ENCODE results near the gene DLG2.

DLG2 gene

GRCh38 chr11:83970061-83970671 is 1657.0 kb downstream of the DLG2 start:
- Histone ChIP-seq H3K27me3 (ENCODE audit: insufficient read depth, low read length) (no peaks in the 10 kb centered on the region), H3K9ac (ENCODE audit: low read length) (no peak overlapping the region), H3K9me3 (ENCODE audit: low read length) (no peaks in the 10 kb centered on the region), H3F3A (ENCODE audit: insufficient read depth, low read length) (no peaks in the 10 kb centered on the region), H3K79me2 (ENCODE audit: insufficient read depth, low read length) (no peaks in the 10 kb centered on the region), H3K4me1 (ENCODE audit: insufficient read depth, low read length, severe bottlenecking) (no peaks in the 10 kb centered on the region), H3K4me3 (ENCODE audit: low read depth, low read length, poor library complexity, severe bottlenecking) (no peak overlapping the region), H3K4me2 (ENCODE audit: low read length) (no peak overlapping the region), H3K27ac (ENCODE audit: low read depth, low read length, poor library complexity, severe bottlenecking) (no peak overlapping the region), H3K36me3 (ENCODE audit: insufficient read depth, low read length) (no peaks in the 10 kb centered on the region), H4K20me1 (ENCODE audit: insufficient read depth, low read length) (no peaks in the 10 kb centered on the region), H3K9me2 (ENCODE audit: low read depth, low read length) (no peaks in the 10 kb centered on the region), H2AFZ (ENCODE audit: low read length) (no peak overlapping the region)
- TF ChIP-seq EZH2 (IDR thresholded peaks at IDR 0.05; ENCODE audit: borderline replicate concordance, low read length) (no peak), CTCF (IDR thresholded peaks at IDR 0.05; ENCODE audit: low read length) (no peak)

- Histone ChIP-seq H3F3A (ENCODE audit: insufficient read depth, low read length) (no peaks in the 10 kb centered on the region), H3K9ac (ENCODE audit: low read length) (no peak overlapping the region), H3K27ac (ENCODE audit: low read depth, low read length, poor library complexity, severe bottlenecking) (no peak overlapping the region), H3K79me2 (ENCODE audit: insufficient read depth, low read length) (no peaks in the 10 kb centered on the region), H3K4me1 (ENCODE audit: insufficient read depth, low read length, severe bottlenecking) (no peaks in the 10 kb centered on the region), H4K20me1 (ENCODE audit: insufficient read depth, low read length) (no peaks in the 10 kb centered on the region), H3K9me2 (ENCODE audit: low read depth, low read length) (no peaks in the 10 kb centered on the region), H3K4me3 (ENCODE audit: low read depth, low read length, poor library complexity, severe bottlenecking) (no peak overlapping the region), H3K27me3 (ENCODE audit: insufficient read depth, low read length) (no peaks in the 10 kb centered on the region), H3K36me3 (ENCODE audit: insufficient read depth, low read length) (no peaks in the 10 kb centered on the region), H2AFZ (ENCODE audit: low read length) (no peak overlapping the region), H3K4me2 (ENCODE audit: low read length) (no peak overlapping the region), H3K9me3 (ENCODE audit: low read length) (no peaks in the 10 kb centered on the region)
- TF ChIP-seq CTCF (IDR thresholded peaks at IDR 0.05; ENCODE audit: low read length) (no peak), EZH2 (IDR thresholded peaks at IDR 0.05; ENCODE audit: borderline replicate concordance, low read length) (no peak)
Observed at GRCh38 chr11:83957038-83957900, 1669.9 kb downstream of the DLG2 start.

- H3K4me1 ChIP-seq (ENCODE audit: insufficient read depth, low read length, severe bottlenecking): no peaks in the 10 kb centered on the region
- H3K9me3 ChIP-seq (ENCODE audit: low read length): no peaks in the 10 kb centered on the region
- no peak overlapping the region for H3K4me3 ChIP-seq (ENCODE audit: low read depth, low read length, poor library complexity, severe bottlenecking)
- TF ChIP-seq EZH2 (IDR thresholded peaks at IDR 0.05; ENCODE audit: borderline replicate concordance, low read length) (no peak), CTCF (IDR thresholded peaks at IDR 0.05; ENCODE audit: low read length) (no peak)
- H3F3A ChIP-seq (ENCODE audit: insufficient read depth, low read length): no peaks in the 10 kb centered on the region
- no peaks in the 10 kb centered on the region for H3K27me3 ChIP-seq (ENCODE audit: insufficient read depth, low read length)
- no peaks in the 10 kb centered on the region for H3K9me2 ChIP-seq (ENCODE audit: low read depth, low read length)
- no peak overlapping the region for H3K27ac ChIP-seq (ENCODE audit: low read depth, low read length, poor library complexity, severe bottlenecking)
- no peak overlapping the region for H3K9ac ChIP-seq (ENCODE audit: low read length)
- H4K20me1 ChIP-seq (ENCODE audit: insufficient read depth, low read length): no peaks in the 10 kb centered on the region
- no peaks in the 10 kb centered on the region for H3K36me3 ChIP-seq (ENCODE audit: insufficient read depth, low read length)
- no peaks in the 10 kb centered on the region for H3K79me2 ChIP-seq (ENCODE audit: insufficient read depth, low read length)
- H2AFZ ChIP-seq (ENCODE audit: low read length): no peak overlapping the region
- no peak overlapping the region for H3K4me2 ChIP-seq (ENCODE audit: low read length)
Observed at GRCh38 chr11:83956119-83956697, 1670.9 kb downstream of the DLG2 start.

All from OCI-LY1 (cell line).